A549 (cell line): ENCODE measurements around the gene UCP2. TPM values are rescaled to one million over a fixed set of nuclear protein-coding genes. Genes with fewer than 3 reads are reported as not detected.

Experiments used
- ATAC-seq, 2 experiments: fragments of 200-7000 bp in 1 of 2; fragments of >200 bp in 1 of 2; cut with Nextera tagmentation in 1 of 2; cut with Tn5 transposase in 1 of 2; 3 replicates each; pipeline versions ENCODE4 v1.8.0 to v1.9.1; 2018 to 2020; ENCODE audit warnings: mild to moderate bottlenecking in 1 of 2, moderate library complexity in 1 of 2
- CTCF ChIA-PET: fragments of 300-600 bp; sonication (Branson Sonifier 250); formaldehyde crosslinking; extraction: SDS; loops from one replicate; lab custom pipeline; 2021; ENCODE audit warnings: antibody characterized with exemption, inconsistent platforms; lab: Yijun Ruan, JAX
- POLR2A ChIA-PET: fragments of 350-600 bp; formaldehyde crosslinking; extraction: SDS; loops from one replicate; lab custom pipeline; 2021; ENCODE audit warnings: antibody characterized with exemption, inconsistent platforms; lab: Yijun Ruan, JAX
- DNase-seq, 2 experiments: peaks; one replicate each; pipeline versions ENCODE4 v3.0.0 to v3.0.0-alpha.2; 2011 to 2016; ENCODE audit warnings: low read depth in 1 of 2, low spot score in 1 of 2
- FAIRE-seq: peaks from 2 replicates; lab custom pipeline; 2011; peaks lifted over from hg19 to GRCh38; lab: Jason Lieb, UNC
- H3K27ac ChIP-seq, 2 experiments: fragments of >200 bp; sonication (Bioruptor Twin); formaldehyde crosslinking; 3 replicates each; pipeline ENCODE4 v1.5.1; 2016 to 2017
- H3K4me1 ChIP-seq: fragments of >200 bp; sonication (Bioruptor Twin); formaldehyde crosslinking; 3 replicates; pipeline ENCODE4 v1.6.1; 2016
- H3K4me2 ChIP-seq: fragments of >200 bp; sonication (Bioruptor Twin); formaldehyde crosslinking; 3 replicates; pipeline ENCODE4 v1.6.1; 2016
- H3K4me3 ChIP-seq: fragments of >200 bp; sonication (Bioruptor Twin); formaldehyde crosslinking; 3 replicates; pipeline ENCODE4 v1.5.1; 2016
- H3K9me3 ChIP-seq: fragments of >200 bp; sonication (Bioruptor Twin); formaldehyde crosslinking; 3 replicates; pipeline ENCODE4 v1.6.1; 2016
- BCL3 ChIP-seq: fragments of >200 bp; sonication (Bioruptor Twin); formaldehyde crosslinking; IDR thresholded peaks from 3 replicates; pipeline ENCODE4 v1.6.1; 2016
- CHD2 ChIP-seq: fragments of 150-350 bp; IDR thresholded peaks from 2 replicates; pipeline ENCODE4 v1.6.1; 2014; ENCODE audit warnings: low read length; ENCODE audit not compliant: partially characterized antibody
- CHD4 ChIP-seq: fragments of 200-600 bp; sonication (generic); IDR thresholded peaks from 2 replicates; pipeline ENCODE4 v1.6.1; 2016; ENCODE audit warnings: antibody characterized with exemption, mild to moderate bottlenecking, borderline replicate concordance
- CTCF ChIP-seq: fragments of >200 bp; sonication (Bioruptor Twin); formaldehyde crosslinking; IDR thresholded peaks from 3 replicates; pipeline ENCODE4 v1.5.1; 2016
- E2F6 ChIP-seq: IDR thresholded peaks from 2 replicates; pipeline ENCODE4 v1.6.1; 2012; ENCODE audit warnings: low read depth, borderline replicate concordance
- FOSB ChIP-seq: fragments of 250-450 bp; sonication (Bioruptor Pico); IDR thresholded peaks from 2 replicates; pipeline ENCODE4 v1.5.0; 2020; ENCODE audit warnings: mild to moderate bottlenecking, moderate library complexity
- FOSL2 ChIP-seq, 2 experiments: fragments of 450-650 bp in 1 of 2; fragments of >200 bp in 1 of 2; sonication (Bioruptor Twin) in 1 of 2; formaldehyde crosslinking; IDR thresholded peaks; 2 replicates each; pipeline versions ENCODE4 v1.5.0 to v1.6.1; 2016 to 2020; ENCODE audit warnings: mild to moderate bottlenecking in 1 of 2, moderate library complexity in 1 of 2
- FOXS1 ChIP-seq: fragments of 250-450 bp; sonication (Bioruptor Pico); IDR thresholded peaks from 2 replicates; pipeline ENCODE4 v1.5.0; 2020; ENCODE audit warnings: mild to moderate bottlenecking, moderate library complexity
- GATA3 ChIP-seq: IDR thresholded peaks from 2 replicates; pipeline ENCODE4 v1.6.1; 2012; ENCODE audit warnings: borderline replicate concordance
- HMGXB4 ChIP-seq: fragments of 250-450 bp; sonication (Bioruptor Pico); IDR thresholded peaks from 2 replicates; pipeline ENCODE4 v1.5.0; 2021; ENCODE audit warnings: mild to moderate bottlenecking, moderate library complexity, borderline replicate concordance
- HOXB13 ChIP-seq: fragments of 250-450 bp; sonication (Bioruptor Pico); IDR thresholded peaks from 2 replicates; pipeline ENCODE4 v1.5.0; 2020; ENCODE audit warnings: low read depth, mild to moderate bottlenecking, moderate library complexity
- MAZ ChIP-seq: fragments of 150-350 bp; IDR thresholded peaks from 2 replicates; pipeline ENCODE4 v1.6.1; 2014; ENCODE audit warnings: antibody characterized with exemption, low read depth, low read length, borderline replicate concordance
- NPAS2 ChIP-seq: fragments of 250-450 bp; sonication (Bioruptor Pico); IDR thresholded peaks from 2 replicates; pipeline ENCODE4 v1.8.0; 2022; ENCODE audit warnings: mild to moderate bottlenecking, moderate library complexity, borderline replicate concordance
- NR3C1 ChIP-seq: fragments of >200 bp; sonication (Bioruptor Twin); formaldehyde crosslinking; IDR thresholded peaks from 3 replicates; pipeline ENCODE4 v1.6.1; 2017
- POLR2A ChIP-seq: IDR thresholded peaks from 2 replicates; pipeline ENCODE4 v1.6.1; 2012; ENCODE audit warnings: mild to moderate bottlenecking, low read length
- RARB ChIP-seq: fragments of 250-450 bp; sonication (Bioruptor Pico); IDR thresholded peaks from 2 replicates; pipeline ENCODE4 v1.8.0; 2021; ENCODE audit warnings: mild to moderate bottlenecking, moderate library complexity
- REST ChIP-seq: fragments of 200-600 bp; sonication (generic); IDR thresholded peaks from 2 replicates; pipeline ENCODE4 v1.6.1; 2016; ENCODE audit warnings: antibody characterized with exemption, mild to moderate bottlenecking, moderate library complexity
- RFX5 ChIP-seq: fragments of 450-650 bp; IDR thresholded peaks from 2 replicates; pipeline ENCODE4 v1.7.1; 2014; ENCODE audit warnings: antibody characterized with exemption, mild to moderate bottlenecking, moderate library complexity
- SMC3 ChIP-seq: fragments of >200 bp; sonication (Bioruptor Twin); formaldehyde crosslinking; IDR thresholded peaks from 3 replicates; pipeline ENCODE4 v1.6.1; 2018; ENCODE audit warnings: inconsistent platforms
- SREBF2 ChIP-seq: fragments of 450-650 bp; IDR thresholded peaks from 2 replicates; pipeline ENCODE4 v1.6.1; 2014; ENCODE audit warnings: mild to moderate bottlenecking, moderate library complexity
- TFCP2L1 ChIP-seq: fragments of 250-450 bp; sonication (Bioruptor Pico); IDR thresholded peaks from 2 replicates; pipeline ENCODE4 v1.5.0; 2021; ENCODE audit warnings: mild to moderate bottlenecking
- ZC3H11A ChIP-seq: fragments of 450-650 bp; IDR thresholded peaks from 2 replicates; pipeline ENCODE4 v1.6.1; 2014; ENCODE audit warnings: antibody characterized with exemption, mild to moderate bottlenecking
- WGBS: methylation state at CpG from one replicate; pipeline ENCODE4 v1.1.6; 2017; ENCODE audit errors: missing lambda C conversion rate; 5-methylcytosine and 5-hydroxymethylcytosine counted together
- polyA plus RNA-seq, 4 experiments: library from polyadenylated mRNA; depleted of rRNA in 3 of 4; stranded (reverse); fragments of >200 nt; fragmentation: RNase III in 1 of 4; extraction: RNeasy Plus Mini Kit Qiagen cat#74134 plus additional on column Dnase treatment in 1 of 4; gene quantifications; 2 replicates in 3 of 4; 3 replicates in 1 of 4; pipeline ENCODE4 v1.2.3, GENCODE V29; 2011 to 2017

The UCP2 gene
- polyA plus RNA-seq, 2 of the 4 experiments (the other 2 are of a cell fraction) = 51.6 to 131 TPM

GRCh38 chr11:73972620-73973449 is 9.8 kb downstream of the UCP2 start:
- no peak for ATAC-seq
- ChIA-PET CTCF (interaction anchor here (0.5 to 1.9 kb wide), 4 partner anchors 9 to 845 kb away, joined by 3 to 14 read pairs (median 3); no protein-coding TSS in a partner anchor), POLR2A (interaction anchor here (2.2 kb wide), 1 partner anchor 10 kb away, joined by 10 read pairs; the partner anchor contains the start of gene UCP2)
- TF ChIP-seq REST (no peak), SMC3 (no peak), FOXS1 (CRISPR knock-in tag) (no peak), POLR2A (no peak), NPAS2 (CRISPR knock-in tag) (no peak), RFX5 (no peak), E2F6 (no peak), GATA3 (no peak), FOSL2 (IDR thresholded peaks at IDR 0.05) (no peak), FOSL2 (CRISPR knock-in tag; IDR thresholded peaks at IDR 0.05) (no peak), MAZ (no peak), SREBF2 (no peak), CTCF (no peak), CHD4 (no peak), CHD2 (no peak), RARB (CRISPR knock-in tag) (no peak), NR3C1 (no peak)
- FAIRE-seq = no peak
- no peak overlapping the region for H3K4me2 ChIP-seq
- H3K9me3 ChIP-seq = no peaks in the 10 kb centered on the region
- WGBS = 87% methylated on average over 11 of the region's 11 CpGs
- H3K27ac ChIP-seq = no peak overlapping the region
- DNase-seq = no peak
- peaks cover 6% of the 10 kb centered on the region; the same call in 2 of the 3 replicates for H3K4me1 ChIP-seq
- H3K4me3 ChIP-seq = no peak overlapping the region

GRCh38 chr11:73972187-73972586 is 10.5 kb downstream of the UCP2 start:
- peaks cover 6% of the 10 kb centered on the region; the same call in 2 of the 3 replicates for H3K4me1 ChIP-seq
- POLR2A ChIA-PET = interaction anchor here (2.2 kb wide), 1 partner anchor 11 kb away, joined by 10 read pairs; the partner anchor contains the start of gene UCP2
- CTCF ChIA-PET = interaction anchor here (1.0 to 1.9 kb wide), 2 partner anchors 9 to 283 kb away, joined by 3 to 14 read pairs; no protein-coding TSS in a partner anchor
- no peak overlapping the region for H3K4me2 ChIP-seq
- H3K27ac ChIP-seq = no peak overlapping the region
- no peaks in the 10 kb centered on the region for H3K9me3 ChIP-seq
- ATAC-seq = no peak
- 71% methylated on average over 1 of the region's 1 CpG for WGBS
- no peak for FAIRE-seq
- H3K4me3 ChIP-seq = no peak overlapping the region
- no peak for DNase-seq
- TF ChIP-seq REST (no peak), RFX5 (no peak), BCL3 (no peak), TFCP2L1 (CRISPR knock-in tag) (no peak), FOSB (CRISPR knock-in tag) (no peak), FOXS1 (CRISPR knock-in tag) (no peak), ZC3H11A (no peak), HOXB13 (CRISPR knock-in tag) (no peak), HMGXB4 (CRISPR knock-in tag) (no peak)
